ENCODE data around the gene MAP3K19.
A peak's percentile ranks its signal among the peaks of the same experiment; 100 is the strongest.

MAP3K19 gene

DNA sequence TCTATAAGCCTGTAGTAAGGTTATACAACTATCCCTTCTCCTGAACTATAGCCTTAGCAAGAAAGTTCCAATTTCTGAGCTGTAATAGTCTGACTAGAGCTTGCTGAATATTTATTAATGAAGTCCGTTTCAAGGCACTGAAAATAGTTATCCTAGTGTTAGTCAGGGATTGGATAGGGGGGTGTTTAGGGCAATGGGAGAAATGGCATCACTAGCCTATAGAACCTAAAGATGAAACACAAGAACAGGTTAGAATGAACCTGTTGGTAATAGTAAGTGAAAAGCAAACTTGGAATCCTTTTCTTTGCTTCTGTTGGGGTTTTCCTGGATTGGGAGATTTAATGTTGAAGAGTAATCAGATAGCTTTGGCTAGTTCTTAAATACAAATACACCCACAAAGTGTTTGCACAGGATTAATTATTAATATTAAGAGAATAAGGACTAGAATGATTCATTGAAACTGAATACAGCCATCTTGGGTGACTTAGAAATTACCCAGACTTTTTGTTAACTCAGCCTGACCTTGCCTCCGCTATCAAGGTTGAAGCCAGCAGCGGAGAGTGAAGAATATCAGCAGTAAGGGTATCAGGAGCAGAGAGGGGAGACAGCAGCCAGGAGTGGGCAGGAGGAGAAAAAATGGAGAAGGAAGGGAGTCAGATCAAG is 114.3 kb downstream of the MAP3K19 start:
- DNase-seq (ENCODE audit: low read depth): no peak

DNA sequence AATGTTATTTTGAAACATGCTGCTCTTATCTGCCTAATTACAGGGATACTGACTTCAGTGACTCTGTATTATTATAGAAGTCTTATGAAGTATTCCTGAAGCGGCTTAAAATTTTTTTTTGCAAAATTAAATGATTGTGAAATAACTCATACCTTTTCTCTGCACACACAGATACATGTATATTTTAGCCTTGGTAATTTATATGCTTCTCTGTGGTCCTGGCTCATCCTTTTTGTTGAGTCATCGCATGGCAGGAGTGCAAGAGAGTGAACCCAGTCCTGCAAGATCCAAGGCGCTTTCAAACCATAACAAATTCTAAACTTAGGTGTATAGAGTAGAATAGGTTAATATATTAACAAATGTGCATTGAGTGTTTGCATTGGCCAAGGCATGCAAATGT is 120.1 kb downstream of the MAP3K19 start:
- no peak for DNase-seq (ENCODE audit: low read depth)

DNA sequence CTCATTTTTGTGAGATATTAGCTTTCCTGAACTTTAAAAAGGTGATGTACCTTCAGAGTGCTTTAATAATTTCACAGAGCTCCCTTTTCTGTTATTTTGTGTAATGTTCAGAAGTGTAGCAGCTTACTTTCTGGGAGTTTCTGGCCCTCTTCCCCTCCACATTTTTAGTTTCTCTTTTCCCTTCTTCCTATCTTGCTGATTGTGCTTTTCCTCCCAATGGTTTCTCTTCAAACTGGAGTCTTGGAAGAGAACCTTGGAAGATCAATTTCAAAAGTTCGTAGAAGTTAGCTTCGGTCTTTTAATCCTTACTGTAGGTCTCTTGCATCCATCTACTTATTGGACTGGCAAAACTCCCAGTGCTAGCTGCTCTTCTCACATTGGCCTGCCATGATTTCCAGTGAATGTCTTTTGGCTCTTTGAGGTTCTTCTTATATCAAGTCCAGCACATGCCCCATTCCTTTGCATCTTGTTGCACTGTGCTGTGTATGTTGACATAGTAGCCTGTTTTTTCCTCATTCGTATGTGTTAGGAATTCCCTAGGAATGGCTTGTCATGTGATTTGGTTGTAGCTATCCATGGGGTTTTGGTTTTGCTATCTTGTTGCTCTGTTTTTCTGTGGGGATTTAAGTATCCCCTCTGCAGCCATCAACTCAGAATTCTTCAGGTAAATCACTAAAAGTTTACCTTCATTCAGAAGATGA is 120.9 kb downstream of the MAP3K19 start:
- DNase-seq (ENCODE audit: low read depth): no peak

DNA sequence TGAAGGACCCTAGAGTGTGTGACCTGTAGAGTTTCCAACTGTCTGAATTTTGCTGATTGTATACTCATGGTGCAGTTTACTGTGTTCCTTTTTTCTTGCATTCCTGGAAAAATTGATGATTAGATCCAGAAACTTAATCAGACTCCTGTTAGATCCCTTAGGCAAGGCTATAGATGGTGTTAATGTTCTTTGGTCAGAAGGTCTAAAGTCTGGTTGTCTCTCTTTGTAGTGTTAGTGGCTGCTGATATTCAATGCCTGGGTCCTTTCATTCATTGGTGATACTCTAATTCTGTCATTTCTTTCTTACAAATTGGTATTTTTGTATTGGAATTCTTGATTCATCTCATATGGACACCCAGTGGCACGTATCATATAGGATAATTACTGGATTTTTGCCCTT is 122.3 kb downstream of the MAP3K19 start:
- no peak for DNase-seq (ENCODE audit: low read depth)

DNA sequence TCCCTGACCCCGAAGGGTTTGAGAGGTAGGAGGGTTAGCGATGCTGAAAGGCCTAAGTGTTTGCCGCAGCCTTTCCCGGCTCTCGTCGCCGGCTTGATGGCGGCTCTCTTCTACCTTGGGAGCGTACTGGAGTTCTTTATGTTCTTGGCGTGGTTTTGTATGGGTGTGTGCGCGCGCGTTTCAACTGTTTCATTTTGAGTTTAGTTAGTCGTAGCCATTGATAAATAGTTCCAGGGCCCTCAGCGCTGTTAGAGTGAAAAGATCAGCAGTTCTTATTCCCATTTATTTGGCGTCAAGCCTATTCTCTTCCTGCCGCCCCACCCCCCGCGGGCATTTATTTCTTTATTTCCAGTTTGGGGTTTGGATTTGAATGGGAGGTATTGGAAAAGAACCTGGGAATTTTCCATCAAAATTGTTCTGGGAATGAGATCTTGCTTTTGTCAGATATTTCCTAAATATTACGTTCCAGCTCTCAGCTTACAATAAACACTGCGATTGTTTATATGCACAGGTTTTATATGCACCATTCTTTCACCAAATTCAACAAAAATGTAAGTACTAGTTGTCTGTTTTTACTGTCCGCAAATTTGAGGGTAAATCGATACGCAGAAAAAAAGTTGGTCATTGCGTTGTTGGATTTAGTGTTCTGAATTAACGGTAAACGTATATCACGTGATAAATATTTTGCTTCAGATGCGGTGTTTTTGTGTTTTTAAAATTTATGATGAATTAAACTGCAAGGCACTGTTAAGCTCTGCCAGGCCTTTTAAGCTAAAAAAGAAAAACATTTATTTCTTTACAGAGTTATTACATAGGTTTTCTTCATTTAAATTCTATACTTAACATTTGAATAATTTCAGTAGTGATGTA is 127.7 kb downstream of the MAP3K19 start:
- DNase-seq (ENCODE audit: low read depth): no peak

DNA sequence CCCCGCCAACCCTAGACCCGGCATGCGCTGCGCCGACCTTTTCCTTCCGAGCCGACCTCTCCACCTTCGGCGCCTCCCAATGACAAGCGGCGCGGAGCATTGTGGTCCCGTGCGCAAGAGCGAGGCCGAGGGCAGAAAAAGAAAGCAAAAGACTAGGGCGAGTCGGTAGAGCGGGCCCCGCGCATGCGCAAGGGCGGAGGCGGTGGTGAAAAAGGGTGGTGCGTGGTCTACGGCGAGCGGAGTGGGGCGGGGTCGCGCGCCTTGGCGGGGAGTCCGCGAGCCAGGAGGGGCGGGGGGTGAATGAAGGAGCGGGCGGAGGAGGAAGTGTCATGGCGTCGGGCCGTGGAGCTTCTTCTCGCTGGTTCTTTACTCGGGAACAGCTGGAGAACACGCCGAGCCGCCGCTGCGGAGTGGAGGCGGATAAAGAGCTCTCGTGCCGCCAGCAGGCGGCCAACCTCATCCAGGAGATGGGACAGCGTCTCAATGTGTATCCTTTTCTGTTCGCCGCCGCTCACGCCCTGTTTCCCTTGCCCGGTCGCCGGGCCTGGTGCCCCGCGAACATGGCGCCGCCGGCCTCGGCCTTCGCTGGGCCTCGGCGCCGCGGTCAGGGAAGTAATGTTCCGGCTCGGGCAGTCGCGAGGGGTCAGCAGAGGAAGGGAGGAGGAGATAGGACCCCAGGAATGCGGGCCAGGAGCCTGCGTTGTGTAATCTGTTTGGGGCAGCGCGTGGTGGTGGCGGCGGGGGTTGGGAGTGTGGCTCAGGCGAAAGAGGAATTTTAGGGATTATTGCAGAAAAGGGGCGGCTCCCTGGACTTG is 128.5 kb downstream of the MAP3K19 start, which contains the start of gene CCNT2:
TSS of gene CCNT2 (plus strand) at position 297 of the 815 bp plus-strand sequence. CDS start at position 330, 33 bp downstream.
- DNase-seq (ENCODE audit: low read depth): peak; percentile 99

DNA sequence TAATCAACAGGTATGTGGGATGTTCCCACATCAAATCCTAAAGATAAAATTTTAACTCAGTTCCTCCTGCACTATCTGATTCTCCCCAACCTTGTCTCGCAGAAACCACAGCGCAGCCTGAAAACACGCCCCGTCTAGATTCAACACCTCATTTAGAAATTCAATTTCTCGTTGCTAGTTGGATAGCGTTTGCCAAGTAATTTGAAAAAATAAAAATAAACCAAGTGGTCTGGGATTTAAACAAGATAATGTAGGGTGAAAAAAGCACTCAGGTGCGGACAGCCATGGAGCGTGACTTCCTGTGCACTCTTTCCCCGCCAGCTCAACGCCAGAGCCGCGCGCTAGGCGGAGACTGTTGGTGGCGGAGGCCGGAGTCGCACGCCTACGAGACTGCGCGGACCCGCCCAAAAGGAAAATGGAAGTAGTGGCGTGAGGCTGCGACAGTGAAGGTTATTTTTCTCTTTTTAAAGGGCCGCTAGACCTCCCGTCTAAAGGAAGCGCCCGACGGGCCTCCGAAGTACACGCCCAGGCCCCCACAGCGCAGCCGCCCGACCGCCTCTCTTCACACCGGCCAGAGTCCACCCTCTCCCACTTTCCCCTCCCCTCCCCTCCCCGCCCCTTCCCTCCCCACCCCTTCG is 129.2 kb downstream of the MAP3K19 start:
- no peak for DNase-seq (ENCODE audit: low read depth)

DNA sequence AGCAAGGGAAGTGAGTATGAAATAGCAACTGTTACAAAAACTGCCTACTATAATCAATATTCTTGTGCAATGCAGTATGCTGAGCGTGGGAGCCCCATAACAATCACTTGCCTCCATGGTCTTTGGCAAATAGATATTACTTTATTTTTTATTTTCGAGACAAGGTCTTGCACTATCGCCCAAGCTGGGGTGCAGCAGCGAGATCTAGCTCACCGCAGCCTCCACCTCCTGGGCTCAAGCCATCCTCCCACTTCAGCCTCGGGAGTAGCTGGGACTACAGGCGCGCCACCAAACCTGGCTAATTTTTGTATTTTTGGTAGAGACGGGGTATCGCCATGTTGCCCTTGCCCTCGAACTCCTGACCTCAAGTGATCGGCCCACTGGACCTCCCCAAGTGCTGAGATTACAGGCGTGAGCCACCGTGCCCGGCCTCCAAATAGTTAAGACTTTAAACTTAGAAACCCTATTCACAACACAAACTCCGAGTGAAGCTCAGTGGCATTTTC is 129.8 kb downstream of the MAP3K19 start:
- no peak for DNase-seq (ENCODE audit: low read depth)
